Fibroblast of the aortic adventitia (primary cell): ENCODE results near the gene TNNI3K. TPM values are rescaled to one million over a fixed set of nuclear protein-coding genes. Genes with fewer than 3 reads are reported as not detected.

Source experiments
- DNase-seq: peaks from one replicate; pipeline ENCODE4 v3.0.0-alpha.2; 2010; ENCODE audit warnings: low read depth
- H3K4me3 ChIP-seq: 2 replicates; pipeline ENCODE4 v1.5.1; 2011; ENCODE audit warnings: low read depth, mild to moderate bottlenecking, control low read depth, low read length, moderate library complexity
- CTCF ChIP-seq: IDR thresholded peaks from 2 replicates; pipeline ENCODE4 v1.5.1; 2011; ENCODE audit warnings: mild to moderate bottlenecking, low read length, control low read depth, inconsistent platforms; ENCODE audit not compliant: insufficient read depth
- total RNA-seq: library from RNA; depleted of rRNA; stranded (reverse); fragments of >200 nt; gene quantifications from 2 replicates; pipeline ENCODE4 v1.2.3, GENCODE V29; 2012; ENCODE audit warnings: low replicate concordance

TNNI3K gene
- total RNA-seq, 1 donor, result not detected

GRCh38 chr1:74367175-74367813 lies 132.1 kb downstream of the TNNI3K start:
- H3K4me3 ChIP-seq, result no peak overlapping the region
- no peak for TF ChIP-seq CTCF
- no peak for DNase-seq

- no peak for TF ChIP-seq CTCF
- no peak overlapping the region for H3K4me3 ChIP-seq
- no peak for DNase-seq
Observed at GRCh38 chr1:74368335-74368734, 133.1 kb downstream of the TNNI3K start.

GRCh38 chr1:74375376-74375775 lies 140.2 kb downstream of the TNNI3K start:
- H3K4me3 ChIP-seq, result no peak overlapping the region
- DNase-seq, result no peak
- no peak for TF ChIP-seq CTCF

GRCh38 chr1:74380252-74380651 lies 145.1 kb downstream of the TNNI3K start:
- H3K4me3 ChIP-seq, result no peak overlapping the region
- no peak for DNase-seq
- no peak for TF ChIP-seq CTCF

GRCh38 chr1:74388855-74389254 lies 153.7 kb downstream of the TNNI3K start:
- H3K4me3 ChIP-seq, result no peak overlapping the region
- no peak for TF ChIP-seq CTCF
- DNase-seq, result no peak

GRCh38 chr1:74392186-74392585 lies 157.0 kb downstream of the TNNI3K start:
- no peak for TF ChIP-seq CTCF
- DNase-seq, result no peak
- H3K4me3 ChIP-seq, result no peak overlapping the region

- no peak for DNase-seq
- H3K4me3 ChIP-seq, result no peak overlapping the region
- no peak for TF ChIP-seq CTCF
Observed at GRCh38 chr1:74392840-74393239, 157.7 kb downstream of the TNNI3K start.
